Brain microvascular endothelial cell (primary cell): ENCODE data around the gene RIMKLA.

ENCODE experiments used
- DNase-seq: peaks from one replicate; pipeline ENCODE4 v3.0.0-alpha.2; 2020
- H3K27ac ChIP-seq: fragments of 250-450 bp; sonication (Bioruptor Pico); 2 replicates; pipeline ENCODE4 v1.5.1; 2020; ENCODE audit warnings: mild to moderate bottlenecking, moderate library complexity
- H3K27me3 ChIP-seq: fragments of 250-450 bp; sonication (Bioruptor Pico); replicated peaks from 2 replicates; pipeline ENCODE4 v1.5.1; 2020; ENCODE audit warnings: mild to moderate bottlenecking
- H3K36me3 ChIP-seq: fragments of 250-450 bp; sonication (Bioruptor Pico); replicated peaks from 2 replicates; pipeline ENCODE4 v1.5.1; 2020; ENCODE audit warnings: mild to moderate bottlenecking
- H3K4me3 ChIP-seq: 2 replicates; pipeline ENCODE4 v1.5.1; 2011; ENCODE audit warnings: low read depth, mild to moderate bottlenecking, control low read depth, low read length, moderate library complexity
- CTCF ChIP-seq: IDR thresholded peaks from 2 replicates; pipeline ENCODE4 v1.5.1; 2011; ENCODE audit warnings: low read depth, mild to moderate bottlenecking, moderate library complexity, low read length, control low read depth, inconsistent platforms; ENCODE audit errors: missing control alignments
- in situ Hi-C: cut with HindIII; loops from 2 replicates; pipeline ENCODE4 v1.10.0; 2017; ENCODE audit warnings: low sequenced_read_pairs, low pct_ligation_motif_present

The RIMKLA gene

GRCh38 chr1:42424201-42424600 lies 43.6 kb downstream of the RIMKLA start:
- Histone ChIP-seq H3K27me3 (peaks cover 1% of the 10 kb centered on the region), H3K36me3 (no peaks in the 10 kb centered on the region), H3K27ac (no peak overlapping the region), H3K4me3 (no peak overlapping the region)
- no peak for DNase-seq
- in situ Hi-C loops, result no loop called here
- TF ChIP-seq CTCF, result no peak

GRCh38 chr1:42427240-42427639 lies 46.6 kb downstream of the RIMKLA start:
- no peak overlapping the region for H3K27ac ChIP-seq

GRCh38 chr1:42429603-42430002 lies 49.0 kb downstream of the RIMKLA start:
- no peak for DNase-seq
- in situ Hi-C loops, result no loop called here
- no peaks in the 10 kb centered on the region for H3K27me3 ChIP-seq
- H3K4me3 ChIP-seq, result no peak overlapping the region
- H3K27ac ChIP-seq, result no peak overlapping the region
- no peak for TF ChIP-seq CTCF
- no peaks in the 10 kb centered on the region for H3K36me3 ChIP-seq

More at GRCh38 chr1:42427240-42427639, 46.6 kb downstream of the RIMKLA start:
- no peak for TF ChIP-seq CTCF
- H3K27me3 ChIP-seq, result peaks cover 1% of the 10 kb centered on the region
- H3K4me3 ChIP-seq, result no peak overlapping the region
- no peaks in the 10 kb centered on the region for H3K36me3 ChIP-seq
- in situ Hi-C loops, result no loop called here
- no peak for DNase-seq

DNA sequence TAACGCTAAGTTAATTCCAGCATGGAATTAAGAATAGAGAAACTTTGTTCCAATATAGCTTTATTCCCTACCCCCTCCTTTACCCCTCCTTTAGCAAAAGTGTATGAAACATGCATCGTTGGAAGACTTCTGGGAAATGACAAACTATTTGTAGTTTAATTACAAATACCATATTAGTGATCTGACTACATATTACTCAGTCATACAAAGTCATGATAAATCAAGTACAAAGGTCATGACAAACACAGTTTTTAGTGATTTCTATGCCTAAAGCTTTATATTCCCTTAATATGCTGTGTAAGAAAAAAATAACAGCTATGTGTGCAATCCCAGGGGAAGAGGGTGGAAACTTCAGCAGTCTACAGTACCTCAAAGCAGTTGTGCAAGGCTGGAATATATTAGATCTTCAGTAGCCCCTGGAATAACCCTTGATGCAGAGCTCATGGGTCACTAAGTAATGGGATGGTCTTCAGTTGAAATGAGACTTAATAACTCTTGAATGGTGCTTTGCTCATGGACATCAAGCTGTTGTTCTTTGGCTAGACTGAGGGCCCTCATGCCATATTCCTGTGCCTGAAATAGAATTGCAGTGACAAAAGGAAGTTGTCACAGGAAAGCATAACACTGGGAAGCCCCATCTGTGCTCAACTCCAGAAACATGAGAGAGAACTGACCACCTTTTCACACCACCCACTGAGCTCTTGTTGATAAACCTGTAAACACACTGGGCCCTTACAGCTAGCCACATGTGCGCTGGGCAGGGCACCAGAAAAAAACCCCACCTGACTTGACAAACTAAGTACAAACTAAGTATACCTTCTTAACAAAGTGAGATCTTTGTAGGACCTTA lies 49.9 kb downstream of the RIMKLA start:
- DNase-seq, result no peak
- Histone ChIP-seq H3K27me3 (no peaks in the 10 kb centered on the region), H3K27ac (no peak overlapping the region), H3K36me3 (no peaks in the 10 kb centered on the region), H3K4me3 (no peak overlapping the region)
- in situ Hi-C loops, result no loop called here
- TF ChIP-seq CTCF, result no peak

GRCh38 chr1:42431514-42431913 lies 50.9 kb downstream of the RIMKLA start:
- no peak for TF ChIP-seq CTCF
- H3K27me3 ChIP-seq, result no peaks in the 10 kb centered on the region
- no peak overlapping the region for H3K27ac ChIP-seq
- DNase-seq, result no peak
- no peaks in the 10 kb centered on the region for H3K36me3 ChIP-seq
- no peak overlapping the region for H3K4me3 ChIP-seq
- in situ Hi-C loops, result no loop called here

DNA sequence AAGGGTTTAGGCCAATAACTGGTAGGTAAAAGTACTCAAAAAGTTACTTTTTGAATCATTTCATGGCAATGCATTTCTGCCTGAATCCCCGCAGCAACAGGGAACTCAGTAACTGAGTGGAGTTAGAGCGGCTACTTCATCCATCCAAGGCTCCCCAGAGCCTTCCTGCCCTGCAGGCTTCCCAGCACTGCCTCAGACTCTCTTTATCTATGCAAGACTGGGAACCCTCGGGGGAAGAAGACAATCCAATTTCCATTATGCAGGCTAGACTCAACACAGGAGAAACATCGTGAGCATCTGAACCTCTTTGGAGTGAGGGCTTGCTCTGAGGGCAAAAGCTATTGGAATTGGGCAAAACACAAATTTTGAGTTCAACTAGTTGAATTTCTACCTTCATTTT lies 52.1 kb downstream of the RIMKLA start:
- in situ Hi-C loops, result no loop called here
- no peak for TF ChIP-seq CTCF
- H3K27ac ChIP-seq, result no peak overlapping the region

More for the DNA sequence above, 52.1 kb downstream of the RIMKLA start:
- Histone ChIP-seq H3K27me3 (no peaks in the 10 kb centered on the region), H3K4me3 (no peak overlapping the region), H3K36me3 (no peaks in the 10 kb centered on the region)
- no peak for DNase-seq
